ENCODE data around the gene DIABLO. TPM values are rescaled to one million over a fixed set of nuclear protein-coding genes. Genes with fewer than 3 reads are reported as not detected.
A peak's percentile ranks its signal among the peaks of the same experiment; 100 is the strongest.

Gene DIABLO
- total and polyA plus RNA-seq, 9 of the 15 experiments (the other 6 are each of a cell fraction or from before 2014, with no cell fraction given), result 37.3 to 101 (median 80.1) TPM

DNA sequence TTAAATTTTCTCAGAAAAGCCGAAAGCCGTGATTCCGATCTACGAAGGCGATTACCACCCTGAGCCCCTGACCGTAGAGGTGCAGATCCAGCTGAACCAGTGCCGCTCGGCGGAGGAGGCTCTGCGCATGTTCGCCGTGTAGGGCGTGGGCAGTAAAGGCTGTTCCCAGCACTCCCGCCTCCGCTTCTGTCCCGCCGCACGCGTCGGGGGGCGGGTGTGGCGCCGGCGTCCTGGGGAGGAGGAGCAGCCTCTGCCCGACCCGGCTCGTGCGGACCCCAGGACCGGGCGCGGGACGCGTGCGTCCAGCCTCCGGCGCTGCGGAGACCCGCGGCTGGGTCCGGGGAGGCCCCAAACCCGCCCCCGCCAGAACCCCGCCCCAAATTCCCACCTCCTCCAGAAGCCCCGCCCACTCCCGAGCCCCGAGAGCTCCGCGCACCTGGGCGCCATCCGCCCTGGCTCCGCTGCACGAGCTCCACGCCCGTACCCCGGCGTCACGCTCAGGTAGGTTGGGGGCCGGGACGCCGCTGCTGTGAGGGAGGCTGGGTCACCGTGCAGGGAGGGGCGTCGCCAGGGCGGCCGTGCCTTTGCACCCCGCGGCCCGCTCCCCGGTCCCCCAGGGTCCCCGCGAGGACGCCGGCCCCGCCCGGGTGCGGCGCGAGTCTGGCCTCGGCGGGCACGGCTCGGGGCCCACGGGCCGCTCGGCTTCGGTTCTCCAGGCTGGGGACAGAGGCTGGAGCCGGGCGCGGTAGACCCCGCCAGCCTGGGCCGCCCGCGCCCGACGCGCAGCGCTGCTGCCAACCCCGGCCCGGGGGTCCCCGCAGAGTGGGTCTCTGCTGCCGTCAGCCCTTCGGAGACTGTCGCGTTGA is 22.3 kb downstream of the DIABLO start, which contains the start of gene B3GNT4 (continued):
- TF ChIP-seq, protein P1, sequence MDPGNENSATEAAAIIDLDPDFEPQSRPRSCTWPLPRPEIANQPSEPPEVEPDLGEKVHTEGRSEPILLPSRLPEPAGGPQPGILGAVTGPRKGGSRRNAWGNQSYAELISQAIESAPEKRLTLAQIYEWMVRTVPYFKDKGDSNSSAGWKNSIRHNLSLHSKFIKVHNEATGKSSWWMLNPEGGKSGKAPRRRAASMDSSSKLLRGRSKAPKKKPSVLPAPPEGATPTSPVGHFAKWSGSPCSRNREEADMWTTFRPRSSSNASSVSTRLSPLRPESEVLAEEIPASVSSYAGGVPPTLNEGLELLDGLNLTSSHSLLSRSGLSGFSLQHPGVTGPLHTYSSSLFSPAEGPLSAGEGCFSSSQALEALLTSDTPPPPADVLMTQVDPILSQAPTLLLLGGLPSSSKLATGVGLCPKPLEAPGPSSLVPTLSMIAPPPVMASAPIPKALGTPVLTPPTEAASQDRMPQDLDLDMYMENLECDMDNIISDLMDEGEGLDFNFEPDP (CRISPR knock-in tag; IDR thresholded peaks at IDR 0.05), result no peak
- TF ChIP-seq PHB2 (IDR thresholded peaks at IDR 0.05; ENCODE audit: low read depth) (no peak), EP400 (IDR thresholded peaks at IDR 0.05) (no peak), ZNF253 (CRISPR knock-in tag; conservative IDR thresholded peaks at IDR 0.05) (no peak), TGIF2 (CRISPR knock-in tag; IDR thresholded peaks at IDR 0.05) (no peak), CAMTA2 (CRISPR knock-in tag; conservative IDR thresholded peaks at IDR 0.05) (no peak), SIN3B (IDR thresholded peaks at IDR 0.05; ENCODE audit: low read depth) (peak; percentile 28; the same call in 1 of the 2 replicates), NONO (IDR thresholded peaks at IDR 0.05; ENCODE audit: low read depth in 2 of 2, low read length in 1 of 2) (no peak), ZNF699 (CRISPR knock-in tag; IDR thresholded peaks at IDR 0.05; ENCODE audit: insufficient replicate concordance) (no peak), CEBPG (CRISPR knock-in tag; IDR thresholded peaks at IDR 0.05) (no peak), CEBPG (tag; conservative IDR thresholded peaks at IDR 0.05 in 1 of 2, IDR thresholded peaks at IDR 0.05 in 1 of 2) (no peak), ZNF431 (CRISPR knock-in tag; IDR thresholded peaks at IDR 0.05) (peak; percentile 44; the same call in 1 of the 2 replicates), NR2F6 (CRISPR knock-in tag; IDR thresholded peaks at IDR 0.05) (no peak), FOXK2 (conservative IDR thresholded peaks at IDR 0.05 in 1 of 2, IDR thresholded peaks at IDR 0.05 in 1 of 2; ENCODE audit: low read depth in 2 of 2) (no peak), OTX1 (CRISPR knock-in tag; IDR thresholded peaks at IDR 0.05) (no peak), WHSC1 (IDR thresholded peaks at IDR 0.05; ENCODE audit: low read length) (no peak), RNF2 (IDR thresholded peaks at IDR 0.05) (no peak), ZNF165 (CRISPR knock-in tag; IDR thresholded peaks at IDR 0.05; ENCODE audit: borderline replicate concordance) (no peak), NCOA6 (IDR thresholded peaks at IDR 0.05) (no peak), KLF13 (tag; IDR thresholded peaks at IDR 0.05; ENCODE audit: borderline replicate concordance, low read depth) (no peak), HNRNPLL (IDR thresholded peaks at IDR 0.05; ENCODE audit: low read depth, low read length, poor library complexity, severe bottlenecking) (no peak), ZNF551 (CRISPR knock-in tag; IDR thresholded peaks at IDR 0.05) (no peak), GTF2F1 (IDR thresholded peaks at IDR 0.05; ENCODE audit: low read depth, low read length) (no peak), PHTF2 (CRISPR knock-in tag; IDR thresholded peaks at IDR 0.05) (no peak), ZNF282 (CRISPR knock-in tag; IDR thresholded peaks at IDR 0.05) (no peak), CCNT2 (IDR thresholded peaks at IDR 0.05; ENCODE audit: borderline replicate concordance, extremely low read depth, insufficient read length, low read depth, low read length) (peak; percentile 44), KDM4B (IDR thresholded peaks at IDR 0.05; ENCODE audit: borderline replicate concordance in 2 of 2, low read depth in 1 of 2) (no peak), CBX5 (IDR thresholded peaks at IDR 0.05; ENCODE audit: borderline replicate concordance, low read depth) (no peak)
- TF ChIP-seq, protein P2, sequence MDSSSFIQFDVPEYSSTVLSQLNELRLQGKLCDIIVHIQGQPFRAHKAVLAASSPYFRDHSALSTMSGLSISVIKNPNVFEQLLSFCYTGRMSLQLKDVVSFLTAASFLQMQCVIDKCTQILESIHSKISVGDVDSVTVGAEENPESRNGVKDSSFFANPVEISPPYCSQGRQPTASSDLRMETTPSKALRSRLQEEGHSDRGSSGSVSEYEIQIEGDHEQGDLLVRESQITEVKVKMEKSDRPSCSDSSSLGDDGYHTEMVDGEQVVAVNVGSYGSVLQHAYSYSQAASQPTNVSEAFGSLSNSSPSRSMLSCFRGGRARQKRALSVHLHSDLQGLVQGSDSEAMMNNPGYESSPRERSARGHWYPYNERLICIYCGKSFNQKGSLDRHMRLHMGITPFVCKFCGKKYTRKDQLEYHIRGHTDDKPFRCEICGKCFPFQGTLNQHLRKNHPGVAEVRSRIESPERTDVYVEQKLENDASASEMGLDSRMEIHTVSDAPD (CRISPR knock-in tag; IDR thresholded peaks at IDR 0.05), result no peak
